PFSK-1 (cell line): Measurements from ENCODE around the gene CCDC30.

ENCODE experiments used
- FOXP2 ChIP-seq: optimal IDR thresholded peaks from 2 replicates; pipeline ENCODE3; 2011; ENCODE audit warnings: borderline replicate concordance, control low read depth, inconsistent platforms; ENCODE audit not compliant: insufficient read depth; ENCODE audit errors: extremely low read length, extremely low read depth
- POLR2AphosphoS5 ChIP-seq: IDR thresholded peaks from 2 replicates; pipeline ENCODE4 v1.6.1; 2012; ENCODE audit warnings: low read depth, mild to moderate bottlenecking, control low read depth, low read length, moderate library complexity
- SIN3A ChIP-seq: IDR thresholded peaks from 2 replicates; pipeline ENCODE4 v1.6.1; 2012; ENCODE audit warnings: mild to moderate bottlenecking, low read length, moderate library complexity, borderline replicate concordance; ENCODE audit not compliant: insufficient read depth
- TAF1 ChIP-seq: IDR thresholded peaks from 2 replicates; pipeline ENCODE4 v1.6.1; 2012; ENCODE audit warnings: low read length, control low read depth, borderline replicate concordance; ENCODE audit not compliant: insufficient read depth
- TF ChIP-seq, protein P1 (sequence below), 2 experiments: IDR thresholded peaks; 2 replicates each; pipeline versions ENCODE4 v1.6.1 to v1.8.0; 2011 to 2012; ENCODE audit warnings: low read depth in 2 of 2, low read length in 2 of 2, control low read depth in 1 of 2, inconsistent platforms in 1 of 2, mild to moderate bottlenecking in 1 of 2, moderate library complexity in 1 of 2; ENCODE audit not compliant: insufficient read depth in 1 of 2

DNA sequence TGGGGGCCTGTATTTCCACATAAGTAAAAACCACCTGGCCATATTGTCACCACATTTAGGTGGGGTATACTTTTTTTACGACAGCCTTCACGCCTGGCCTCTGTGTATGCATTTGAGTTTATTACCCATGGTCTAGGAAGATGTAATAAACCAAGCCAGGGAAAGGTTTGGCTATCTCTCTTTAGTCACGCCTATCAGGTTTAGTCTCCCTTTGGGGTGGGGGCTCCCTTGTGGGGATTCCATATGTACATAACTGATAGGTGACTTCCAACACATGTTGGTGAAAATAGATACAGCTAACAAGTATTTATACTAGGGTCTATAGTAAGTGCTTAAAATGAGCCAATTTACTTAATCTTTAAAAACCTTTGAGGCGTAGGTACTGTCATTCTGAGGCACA, 223.3 kb downstream of the CCDC30 start:
- TF ChIP-seq FOXP2 (no peak), POLR2AphosphoS5 (no peak), TAF1 (no peak), SIN3A (no peak)
- TF ChIP-seq, protein P1, sequence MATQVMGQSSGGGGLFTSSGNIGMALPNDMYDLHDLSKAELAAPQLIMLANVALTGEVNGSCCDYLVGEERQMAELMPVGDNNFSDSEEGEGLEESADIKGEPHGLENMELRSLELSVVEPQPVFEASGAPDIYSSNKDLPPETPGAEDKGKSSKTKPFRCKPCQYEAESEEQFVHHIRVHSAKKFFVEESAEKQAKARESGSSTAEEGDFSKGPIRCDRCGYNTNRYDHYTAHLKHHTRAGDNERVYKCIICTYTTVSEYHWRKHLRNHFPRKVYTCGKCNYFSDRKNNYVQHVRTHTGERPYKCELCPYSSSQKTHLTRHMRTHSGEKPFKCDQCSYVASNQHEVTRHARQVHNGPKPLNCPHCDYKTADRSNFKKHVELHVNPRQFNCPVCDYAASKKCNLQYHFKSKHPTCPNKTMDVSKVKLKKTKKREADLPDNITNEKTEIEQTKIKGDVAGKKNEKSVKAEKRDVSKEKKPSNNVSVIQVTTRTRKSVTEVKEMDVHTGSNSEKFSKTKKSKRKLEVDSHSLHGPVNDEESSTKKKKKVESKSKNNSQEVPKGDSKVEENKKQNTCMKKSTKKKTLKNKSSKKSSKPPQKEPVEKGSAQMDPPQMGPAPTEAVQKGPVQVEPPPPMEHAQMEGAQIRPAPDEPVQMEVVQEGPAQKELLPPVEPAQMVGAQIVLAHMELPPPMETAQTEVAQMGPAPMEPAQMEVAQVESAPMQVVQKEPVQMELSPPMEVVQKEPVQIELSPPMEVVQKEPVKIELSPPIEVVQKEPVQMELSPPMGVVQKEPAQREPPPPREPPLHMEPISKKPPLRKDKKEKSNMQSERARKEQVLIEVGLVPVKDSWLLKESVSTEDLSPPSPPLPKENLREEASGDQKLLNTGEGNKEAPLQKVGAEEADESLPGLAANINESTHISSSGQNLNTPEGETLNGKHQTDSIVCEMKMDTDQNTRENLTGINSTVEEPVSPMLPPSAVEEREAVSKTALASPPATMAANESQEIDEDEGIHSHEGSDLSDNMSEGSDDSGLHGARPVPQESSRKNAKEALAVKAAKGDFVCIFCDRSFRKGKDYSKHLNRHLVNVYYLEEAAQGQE (IDR thresholded peaks at IDR 0.05; ENCODE audit: insufficient read depth in 1 of 2, low read depth in 2 of 2, low read length in 2 of 2) = no peak
